ENCODE results near the gene BMPR1B.

The BMPR1B gene

GRCh38 chr4:94757192-94758140, at the start of gene BMPR1B:
Gene BMPR1B, plus strand, starts transcription at chr4:94757955. Its CDS starts 346,470 bp downstream, at chr4:95104425.
- Histone ChIP-seq H3K4me3 (ENCODE audit: low read length) (peak within 1 kb of the TSS; percentile 62; the same call in 1 of the 2 replicates), H3K27ac (ENCODE audit: low read length) (no peak within 1 kb of the TSS), H3K36me3 (ENCODE audit: control insufficient read depth, insufficient read depth, low read length) (no peaks in the 10 kb centered on the region; the same call in 1 of the 2 replicates), H3K4me1 (ENCODE audit: control insufficient read depth, insufficient read depth, low read length) (no peaks in the 10 kb centered on the region), H3K9me3 (ENCODE audit: control insufficient read depth, insufficient read depth, low read length) (no peaks in the 10 kb centered on the region), H3K27me3 (ENCODE audit: control insufficient read depth, insufficient read depth, low read length) (peaks cover 9% of the 10 kb centered on the region; the same call in 1 of the 2 replicates)
- no CpG with 5 or more reads among the region's 77 CpGs for WGBS (ENCODE audit: insufficient coverage, insufficient read length)
- no peak for DNase-seq (ENCODE audit: low read depth, low spot score)

GRCh38 chr4:94711635-94712034, 46.1 kb upstream of the BMPR1B start:
- no peak overlapping the region for H3K27ac ChIP-seq (ENCODE audit: low read length)
- no peaks in the 10 kb centered on the region for H3K4me1 ChIP-seq (ENCODE audit: control insufficient read depth, insufficient read depth, low read length)
- H3K36me3 ChIP-seq (ENCODE audit: control insufficient read depth, insufficient read depth, low read length): no peaks in the 10 kb centered on the region
- H3K9me3 ChIP-seq (ENCODE audit: control insufficient read depth, insufficient read depth, low read length): no peaks in the 10 kb centered on the region
- no CpG with 5 or more reads among the region's 5 CpGs for WGBS (ENCODE audit: insufficient coverage, insufficient read length)
- H3K27me3 ChIP-seq (ENCODE audit: control insufficient read depth, insufficient read depth, low read length): no peaks in the 10 kb centered on the region
- H3K4me3 ChIP-seq (ENCODE audit: low read length): no peak overlapping the region
- DNase-seq (ENCODE audit: low read depth, low spot score): no peak

- Histone ChIP-seq H3K4me1 (ENCODE audit: control insufficient read depth, insufficient read depth, low read length) (no peaks in the 10 kb centered on the region), H3K27ac (ENCODE audit: low read length) (no peak overlapping the region), H3K4me3 (ENCODE audit: low read length) (no peak overlapping the region), H3K27me3 (ENCODE audit: control insufficient read depth, insufficient read depth, low read length) (no peaks in the 10 kb centered on the region), H3K36me3 (ENCODE audit: control insufficient read depth, insufficient read depth, low read length) (no peaks in the 10 kb centered on the region), H3K9me3 (ENCODE audit: control insufficient read depth, insufficient read depth, low read length) (no peaks in the 10 kb centered on the region)
- WGBS (ENCODE audit: insufficient coverage, insufficient read length): no CpG with 5 or more reads among the region's 5 CpGs
- DNase-seq (ENCODE audit: low read depth, low spot score): no peak
Measured at GRCh38 chr4:94714365-94715160, 43.2 kb upstream of the BMPR1B start.

GRCh38 chr4:94715726-94716125, 42.0 kb upstream of the BMPR1B start:
- WGBS (ENCODE audit: insufficient coverage, insufficient read length): no CpG with 5 or more reads among the region's 6 CpGs
- Histone ChIP-seq H3K4me1 (ENCODE audit: control insufficient read depth, insufficient read depth, low read length) (no peaks in the 10 kb centered on the region), H3K4me3 (ENCODE audit: low read length) (no peak overlapping the region)

GRCh38 chr4:94721310-94721709, 36.4 kb upstream of the BMPR1B start:
- no CpG with 5 or more reads among the region's 2 CpGs for WGBS (ENCODE audit: insufficient coverage, insufficient read length)
- H3K27ac ChIP-seq (ENCODE audit: low read length): no peak overlapping the region
- H3K27me3 ChIP-seq (ENCODE audit: control insufficient read depth, insufficient read depth, low read length): no peaks in the 10 kb centered on the region
- no peak for DNase-seq (ENCODE audit: low read depth, low spot score)
- H3K36me3 ChIP-seq (ENCODE audit: control insufficient read depth, insufficient read depth, low read length): no peaks in the 10 kb centered on the region
- H3K9me3 ChIP-seq (ENCODE audit: control insufficient read depth, insufficient read depth, low read length): no peaks in the 10 kb centered on the region
- H3K4me1 ChIP-seq (ENCODE audit: control insufficient read depth, insufficient read depth, low read length): no peaks in the 10 kb centered on the region
- no peak overlapping the region for H3K4me3 ChIP-seq (ENCODE audit: low read length)

More at GRCh38 chr4:94715726-94716125, 42.0 kb upstream of the BMPR1B start:
- H3K27ac ChIP-seq (ENCODE audit: low read length): no peak overlapping the region
- H3K36me3 ChIP-seq (ENCODE audit: control insufficient read depth, insufficient read depth, low read length): no peaks in the 10 kb centered on the region
- DNase-seq (ENCODE audit: low read depth, low spot score): no peak
- H3K27me3 ChIP-seq (ENCODE audit: control insufficient read depth, insufficient read depth, low read length): no peaks in the 10 kb centered on the region
- no peaks in the 10 kb centered on the region for H3K9me3 ChIP-seq (ENCODE audit: control insufficient read depth, insufficient read depth, low read length)

GRCh38 chr4:94722270-94722669, 35.5 kb upstream of the BMPR1B start:
- Histone ChIP-seq H3K4me3 (ENCODE audit: low read length) (no peak overlapping the region), H3K4me1 (ENCODE audit: control insufficient read depth, insufficient read depth, low read length) (no peaks in the 10 kb centered on the region), H3K9me3 (ENCODE audit: control insufficient read depth, insufficient read depth, low read length) (no peaks in the 10 kb centered on the region), H3K27me3 (ENCODE audit: control insufficient read depth, insufficient read depth, low read length) (no peaks in the 10 kb centered on the region), H3K36me3 (ENCODE audit: control insufficient read depth, insufficient read depth, low read length) (no peaks in the 10 kb centered on the region), H3K27ac (ENCODE audit: low read length) (no peak overlapping the region)
- DNase-seq (ENCODE audit: low read depth, low spot score): no peak
- no CpG with 5 or more reads among the region's 2 CpGs for WGBS (ENCODE audit: insufficient coverage, insufficient read length)

- no CpG with 5 or more reads among the region's 2 CpGs for WGBS (ENCODE audit: insufficient coverage, insufficient read length)
- Histone ChIP-seq H3K9me3 (ENCODE audit: control insufficient read depth, insufficient read depth, low read length) (no peaks in the 10 kb centered on the region), H3K4me3 (ENCODE audit: low read length) (no peak overlapping the region), H3K27ac (ENCODE audit: low read length) (no peak overlapping the region), H3K4me1 (ENCODE audit: control insufficient read depth, insufficient read depth, low read length) (no peaks in the 10 kb centered on the region), H3K27me3 (ENCODE audit: control insufficient read depth, insufficient read depth, low read length) (no peaks in the 10 kb centered on the region), H3K36me3 (ENCODE audit: control insufficient read depth, insufficient read depth, low read length) (no peaks in the 10 kb centered on the region)
- no peak for DNase-seq (ENCODE audit: low read depth, low spot score)
Measured at GRCh38 chr4:94722748-94723147, 35.0 kb upstream of the BMPR1B start.

GRCh38 chr4:94724016-94724790, 33.6 kb upstream of the BMPR1B start:
- no peaks in the 10 kb centered on the region for H3K4me1 ChIP-seq (ENCODE audit: control insufficient read depth, insufficient read depth, low read length)
- no peak overlapping the region for H3K4me3 ChIP-seq (ENCODE audit: low read length)
- no peak for DNase-seq (ENCODE audit: low read depth, low spot score)
- H3K9me3 ChIP-seq (ENCODE audit: control insufficient read depth, insufficient read depth, low read length): no peaks in the 10 kb centered on the region
- H3K27me3 ChIP-seq (ENCODE audit: control insufficient read depth, insufficient read depth, low read length): no peaks in the 10 kb centered on the region
- no peak overlapping the region for H3K27ac ChIP-seq (ENCODE audit: low read length)
- no CpG with 5 or more reads among the region's 3 CpGs for WGBS (ENCODE audit: insufficient coverage, insufficient read length)
- no peaks in the 10 kb centered on the region for H3K36me3 ChIP-seq (ENCODE audit: control insufficient read depth, insufficient read depth, low read length)

- no peak for DNase-seq (ENCODE audit: low read depth, low spot score)
- no peaks in the 10 kb centered on the region for H3K4me1 ChIP-seq (ENCODE audit: control insufficient read depth, insufficient read depth, low read length)
- H3K4me3 ChIP-seq (ENCODE audit: low read length): no peak overlapping the region
- no peak overlapping the region for H3K27ac ChIP-seq (ENCODE audit: low read length)
- no peaks in the 10 kb centered on the region for H3K27me3 ChIP-seq (ENCODE audit: control insufficient read depth, insufficient read depth, low read length)
- no peaks in the 10 kb centered on the region for H3K9me3 ChIP-seq (ENCODE audit: control insufficient read depth, insufficient read depth, low read length)
- no peaks in the 10 kb centered on the region for H3K36me3 ChIP-seq (ENCODE audit: control insufficient read depth, insufficient read depth, low read length)
- no CpG with 5 or more reads among the region's 1 CpG for WGBS (ENCODE audit: insufficient coverage, insufficient read length)
Measured at GRCh38 chr4:94726524-94727123, 31.1 kb upstream of the BMPR1B start.

Measured in iPS DF 6.9 (cell line).